Measurements from ENCODE around the gene EGR4. TPM values are rescaled to one million over a fixed set of nuclear protein-coding genes. Genes with fewer than 3 reads are reported as not detected.

EGR4 gene
- total RNA-seq (not detected), polyA plus RNA-seq (under 1 TPM in 2 of 3 donors, not detected in 1; 0.02 to 0.03 TPM)
- long read RNA-seq, donor 1, result 0 reads
- long read RNA-seq, donor 2, result 0 reads

DNA sequence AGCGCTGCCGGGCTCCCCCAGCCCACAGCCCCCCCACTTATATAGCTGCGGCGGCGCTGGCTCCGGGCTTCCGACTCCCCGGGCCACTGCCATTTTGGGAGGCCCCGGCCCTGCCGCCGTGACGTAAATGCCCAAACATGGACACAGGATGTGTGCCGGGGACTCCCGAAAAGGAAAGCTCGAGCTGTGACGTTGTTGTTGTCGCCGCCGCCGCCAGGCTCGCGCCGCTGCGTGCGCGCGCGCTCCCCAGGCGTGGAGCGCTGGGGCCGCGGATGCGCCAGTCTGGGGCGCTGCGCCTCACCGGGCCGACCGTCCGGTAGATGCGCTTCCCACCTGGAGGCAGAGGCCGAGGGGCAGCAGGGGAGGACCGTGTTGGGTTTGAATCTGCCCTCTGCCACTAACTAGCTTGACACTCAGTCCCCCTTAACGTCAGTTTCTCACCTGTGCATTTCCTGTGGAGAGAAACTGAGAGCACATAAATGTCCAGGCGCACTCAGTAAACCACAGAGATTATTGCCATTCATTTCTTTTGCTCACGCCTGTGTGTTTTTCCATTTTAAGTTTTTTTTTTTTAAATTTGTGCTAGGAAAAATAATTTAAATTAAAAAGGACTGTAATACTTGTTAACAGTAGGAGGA, at the start of gene EGR4:
Gene EGR4, minus strand, starts transcription at position 15 of the 638 bp plus-strand sequence. CDS start 231 bp downstream, outside the sequence.
- H3K27me3 ChIP-seq (replicated peaks in 1 of 7), result peaks cover 8 to 100% (median 79%) of the 10 kb centered on the region in 7 donors
- H3K36me3 ChIP-seq, result no peaks in the 10 kb centered on the region
- peak within 1 kb of the TSS; percentile 15 to 73 (median 54) for H3K4me3 ChIP-seq
- H3K9me3 ChIP-seq, result peaks cover 0 to 5% (median 0%) of the 10 kb centered on the region in 8 donors
- H3K4me1 ChIP-seq, result peaks cover 20 to 37% (median 32%) of the 10 kb centered on the region in 6 donors
- WGBS, 5 donors, result 1 to 3% (median 2%) methylated on average over 15 to 45 of the region's 45 CpGs
- intact Hi-C loops (cut with DNase I; ENCODE audit: low total_unique reads), result no loop called here
- DNase-seq, result peak; percentile 93
- TF ChIP-seq POLR2AphosphoS5 (IDR thresholded peaks at IDR 0.05), result peak; percentile 27 to 73 (median 38)
- TF ChIP-seq, protein P1, sequence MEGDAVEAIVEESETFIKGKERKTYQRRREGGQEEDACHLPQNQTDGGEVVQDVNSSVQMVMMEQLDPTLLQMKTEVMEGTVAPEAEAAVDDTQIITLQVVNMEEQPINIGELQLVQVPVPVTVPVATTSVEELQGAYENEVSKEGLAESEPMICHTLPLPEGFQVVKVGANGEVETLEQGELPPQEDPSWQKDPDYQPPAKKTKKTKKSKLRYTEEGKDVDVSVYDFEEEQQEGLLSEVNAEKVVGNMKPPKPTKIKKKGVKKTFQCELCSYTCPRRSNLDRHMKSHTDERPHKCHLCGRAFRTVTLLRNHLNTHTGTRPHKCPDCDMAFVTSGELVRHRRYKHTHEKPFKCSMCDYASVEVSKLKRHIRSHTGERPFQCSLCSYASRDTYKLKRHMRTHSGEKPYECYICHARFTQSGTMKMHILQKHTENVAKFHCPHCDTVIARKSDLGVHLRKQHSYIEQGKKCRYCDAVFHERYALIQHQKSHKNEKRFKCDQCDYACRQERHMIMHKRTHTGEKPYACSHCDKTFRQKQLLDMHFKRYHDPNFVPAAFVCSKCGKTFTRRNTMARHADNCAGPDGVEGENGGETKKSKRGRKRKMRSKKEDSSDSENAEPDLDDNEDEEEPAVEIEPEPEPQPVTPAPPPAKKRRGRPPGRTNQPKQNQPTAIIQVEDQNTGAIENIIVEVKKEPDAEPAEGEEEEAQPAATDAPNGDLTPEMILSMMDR (IDR thresholded peaks at IDR 0.05 in 8 of 11, conservative IDR thresholded peaks at IDR 0.05 in 3 of 11), result no peak
- no peak within 1 kb of the TSS for H3K27ac ChIP-seq

DNA sequence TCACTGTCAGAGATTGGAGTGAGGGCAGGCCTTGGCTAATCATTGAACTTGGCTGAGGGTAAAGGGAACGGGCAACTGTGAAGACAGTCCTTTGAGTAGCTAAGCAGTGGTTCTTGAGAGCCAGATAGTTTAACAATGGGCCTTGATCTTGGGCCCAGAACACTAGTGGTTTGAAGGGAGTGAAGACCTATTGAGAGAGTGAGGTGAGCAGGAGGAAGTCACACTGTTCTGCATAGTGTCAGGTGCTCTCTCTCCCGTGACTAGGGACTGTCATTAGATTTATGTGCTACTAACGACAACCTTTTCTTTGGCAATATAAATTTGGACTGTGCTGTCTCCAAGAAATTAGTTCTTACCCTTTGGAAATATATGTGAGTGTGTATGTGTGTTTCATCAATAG, 47.7 kb upstream of the EGR4 start:
- TF ChIP-seq, protein P1 (IDR thresholded peaks at IDR 0.05 in 8 of 11, conservative IDR thresholded peaks at IDR 0.05 in 3 of 11), result no peak
- TF ChIP-seq POLR2A (IDR thresholded peaks at IDR 0.05) (no peak), POLR2AphosphoS5 (IDR thresholded peaks at IDR 0.05) (no peak)
- H3K36me3 ChIP-seq, result no peaks in the 10 kb centered on the region
- peaks cover 0 to 3% (median 0%) of the 10 kb centered on the region in 6 donors for H3K4me1 ChIP-seq
- WGBS, 5 donors, result 60 to 78% (median 64%) methylated on average over 3 of the region's 3 CpGs
- DNase-seq, result no peak
- H3K9me3 ChIP-seq, result no peaks in the 10 kb centered on the region
- no peak overlapping the region for H3K27ac ChIP-seq
- intact Hi-C loops (cut with DNase I; ENCODE audit: low total_unique reads), result no loop called here
- H3K27me3 ChIP-seq (replicated peaks in 1 of 7), result no peaks in the 10 kb centered on the region
- H3K4me3 ChIP-seq, result no peak overlapping the region

DNA sequence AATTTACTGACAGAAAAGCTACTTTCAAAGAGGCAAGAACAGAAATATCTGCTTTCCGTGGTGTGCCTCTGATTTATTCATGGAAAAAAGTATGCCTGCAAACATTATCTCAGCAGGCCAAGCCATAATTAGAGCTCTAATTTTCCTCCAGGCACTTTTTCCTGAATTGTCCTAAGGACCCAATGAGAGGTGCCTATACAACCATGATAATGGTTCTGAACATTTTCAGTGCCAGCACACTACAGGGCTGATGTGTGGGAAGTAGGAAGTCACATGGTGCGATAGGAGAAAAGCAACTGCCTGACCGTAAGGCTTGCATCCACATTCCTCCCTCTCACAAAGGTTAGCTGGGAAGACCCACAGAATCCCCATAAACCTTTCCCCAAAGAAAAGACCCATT, 45.9 kb upstream of the EGR4 start:
- intact Hi-C loops (cut with DNase I; ENCODE audit: low total_unique reads), result no loop called here
- TF ChIP-seq POLR2A (IDR thresholded peaks at IDR 0.05) (no peak), POLR2AphosphoS5 (IDR thresholded peaks at IDR 0.05) (no peak)
- TF ChIP-seq, protein P1 (IDR thresholded peaks at IDR 0.05 in 8 of 11, conservative IDR thresholded peaks at IDR 0.05 in 3 of 11), result no peak
- 61 to 82% (median 74%) methylated on average over 3 of the region's 3 CpGs for WGBS, 5 donors
- no peak for DNase-seq
- H3K27ac ChIP-seq, result no peak overlapping the region
- peaks cover 0 to 17% (median 14%) of the 10 kb centered on the region in 8 donors for H3K9me3 ChIP-seq
- H3K36me3 ChIP-seq, result no peaks in the 10 kb centered on the region
- peaks cover 0 to 3% (median 0%) of the 10 kb centered on the region in 6 donors for H3K4me1 ChIP-seq
- H3K27me3 ChIP-seq (replicated peaks in 1 of 7), result no peaks in the 10 kb centered on the region
- H3K4me3 ChIP-seq, result no peak overlapping the region

- peaks cover 0 to 22% (median 16%) of the 10 kb centered on the region in 8 donors for H3K9me3 ChIP-seq
- no peaks in the 10 kb centered on the region for H3K27me3 ChIP-seq (replicated peaks in 1 of 7)
- TF ChIP-seq POLR2AphosphoS5 (IDR thresholded peaks at IDR 0.05), result no peak
- no peak for TF ChIP-seq POLR2A (IDR thresholded peaks at IDR 0.05)
- TF ChIP-seq, protein P1 (IDR thresholded peaks at IDR 0.05 in 8 of 11, conservative IDR thresholded peaks at IDR 0.05 in 3 of 11), result no peak
- peaks cover 0 to 3% (median 0%) of the 10 kb centered on the region in 6 donors for H3K4me1 ChIP-seq
- no peak overlapping the region for H3K4me3 ChIP-seq
- H3K36me3 ChIP-seq, result no peaks in the 10 kb centered on the region
- no peak for DNase-seq
- WGBS, 5 donors, result 15 to 29% (median 18%) methylated on average over 3 of the region's 3 CpGs
- intact Hi-C loops (cut with DNase I; ENCODE audit: low total_unique reads), result no loop called here
- H3K27ac ChIP-seq, result no peak overlapping the region
Measured at GRCh38 chr2:73337828-73338227, 44.5 kb upstream of the EGR4 start.
